Chondrocyte (in vitro differentiated cells): ENCODE data around the gene FTO. TPM values are rescaled to one million over a fixed set of nuclear protein-coding genes. Genes with fewer than 3 reads are reported as not detected.

Experiments
- DNase-seq: peaks from one replicate; pipeline ENCODE4 v3.0.0; 2021; ENCODE audit warnings: mixed read lengths, low spot score
- H3K27ac Mint-ChIP-seq: one replicate; pipeline ENCODE4 v1.8.0; 2021; ENCODE audit warnings: mild to moderate bottlenecking, moderate library complexity, mixed read lengths; ENCODE audit not compliant: unreplicated experiment
- H3K27me3 Mint-ChIP-seq: 2 replicates; pipeline ENCODE4 v1.8.0; 2021; ENCODE audit warnings: low read depth, mixed read lengths
- H3K36me3 Mint-ChIP-seq: 2 replicates; pipeline ENCODE4 v1.8.0; 2021; ENCODE audit warnings: low read depth, mixed read lengths
- H3K4me1 Mint-ChIP-seq: 2 replicates; pipeline ENCODE4 v1.8.0; 2021; ENCODE audit warnings: low read depth, mild to moderate bottlenecking, mixed read lengths
- H3K4me3 Mint-ChIP-seq: one replicate; pipeline ENCODE4 v1.8.0; 2021; ENCODE audit warnings: mild to moderate bottlenecking, moderate library complexity, mixed read lengths; ENCODE audit not compliant: unreplicated experiment
- H3K9me3 Mint-ChIP-seq: 2 replicates; pipeline ENCODE4 v1.8.0; 2021; ENCODE audit warnings: low read depth, mixed read lengths
- CTCF ChIP-seq: fragments of 200-600 bp; sonication (generic); IDR thresholded peaks from 2 replicates; pipeline ENCODE4 v1.5.0; 2021; ENCODE audit warnings: antibody characterized with exemption, mild to moderate bottlenecking, moderate library complexity
- total RNA-seq: library from RNA; stranded (reverse); gene quantifications from 3 replicates; pipeline ENCODE4 v1.2.1, GENCODE V29; 2021

FTO gene
- total RNA-seq, 1 donor from 2014 or later = 85.7 TPM

DNA sequence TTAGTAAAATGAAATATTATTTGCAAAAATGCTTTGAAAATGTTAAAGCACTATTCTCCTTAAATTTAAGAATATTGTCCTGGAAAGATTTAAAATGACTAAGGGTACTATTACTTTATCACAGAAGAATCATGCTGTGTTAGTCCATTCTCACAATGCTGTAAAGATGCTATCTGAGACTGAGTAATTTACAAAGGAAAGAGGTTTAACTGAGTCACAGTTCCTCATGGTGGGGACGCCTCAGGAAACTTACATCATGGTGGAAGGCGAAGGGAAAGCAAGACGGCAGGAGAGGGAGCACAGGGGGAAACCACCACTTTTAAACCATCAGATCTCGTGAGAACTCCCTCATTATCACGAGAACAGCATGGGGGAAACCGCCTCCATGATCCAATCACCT lies 337.0 kb downstream of the FTO start:
- H3K4me1 Mint-ChIP-seq = no peaks in the 10 kb centered on the region
- H3K27me3 Mint-ChIP-seq = no peaks in the 10 kb centered on the region
- TF ChIP-seq CTCF = no peak
- H3K27ac Mint-ChIP-seq = no peak overlapping the region
- peaks cover 5% of the 10 kb centered on the region for H3K9me3 Mint-ChIP-seq
- DNase-seq = no peak
- peaks cover 7% of the 10 kb centered on the region for H3K36me3 Mint-ChIP-seq
- no peak overlapping the region for H3K4me3 Mint-ChIP-seq

- Mint-ChIP-seq H3K9me3 (no peaks in the 10 kb centered on the region), H3K27ac (no peak overlapping the region), H3K27me3 (no peaks in the 10 kb centered on the region), H3K4me1 (peaks cover 11% of the 10 kb centered on the region), H3K4me3 (no peak overlapping the region), H3K36me3 (peaks cover 1% of the 10 kb centered on the region)
- no peak for DNase-seq
- TF ChIP-seq CTCF = no peak
These were observed 344.9 kb downstream of the FTO start for GRCh38 chr16:54048586-54049495.

- no peak for TF ChIP-seq CTCF
- DNase-seq = no peak
- Mint-ChIP-seq H3K36me3 (peaks cover 1% of the 10 kb centered on the region), H3K4me1 (peaks cover 11% of the 10 kb centered on the region), H3K9me3 (no peaks in the 10 kb centered on the region), H3K27ac (no peak overlapping the region), H3K27me3 (no peaks in the 10 kb centered on the region), H3K4me3 (no peak overlapping the region)
These were observed 345.9 kb downstream of the FTO start for GRCh38 chr16:54049591-54050458.

DNA sequence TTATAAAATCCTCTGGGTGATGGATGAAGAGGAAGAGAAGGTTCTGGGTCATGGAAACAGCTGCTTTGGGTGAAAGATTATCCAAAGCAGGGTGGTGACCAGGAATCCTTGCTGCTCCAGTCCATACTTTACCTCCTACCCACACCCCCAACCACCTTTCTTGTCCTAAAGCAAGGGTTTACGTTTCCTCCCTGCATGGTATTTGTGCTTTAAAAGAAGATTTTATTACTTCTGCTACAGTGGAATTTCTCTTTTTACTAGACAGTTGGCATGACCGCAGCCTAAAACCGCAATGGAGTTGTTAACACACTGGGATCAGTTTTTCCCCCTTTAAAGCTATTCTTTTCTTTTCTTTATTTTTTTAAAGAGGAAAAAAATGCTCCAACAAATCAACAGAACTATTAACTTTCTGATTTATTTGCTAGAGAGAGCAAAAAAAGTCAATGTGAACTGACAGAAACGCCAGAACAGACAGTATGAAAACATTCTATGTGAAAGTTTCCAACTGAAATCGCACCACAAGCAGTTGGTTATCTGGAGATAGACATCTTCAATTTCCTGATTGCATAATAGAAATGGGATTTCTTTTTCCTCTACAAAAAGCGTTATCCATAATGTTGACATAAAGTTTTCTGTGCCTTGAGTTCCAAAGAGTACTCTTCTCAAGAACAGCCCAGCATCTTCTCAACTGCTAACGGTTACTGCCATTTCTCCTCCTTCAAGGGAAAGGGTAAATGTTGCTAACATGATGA lies 346.7 kb downstream of the FTO start:
- Mint-ChIP-seq H3K4me1 (peaks cover 11% of the 10 kb centered on the region), H3K27me3 (no peaks in the 10 kb centered on the region), H3K9me3 (no peaks in the 10 kb centered on the region), H3K27ac (no peak overlapping the region), H3K4me3 (no peak overlapping the region), H3K36me3 (peaks cover 1% of the 10 kb centered on the region)
- no peak for DNase-seq
- TF ChIP-seq CTCF = no peak

- H3K27me3 Mint-ChIP-seq = no peaks in the 10 kb centered on the region
- no peaks in the 10 kb centered on the region for H3K9me3 Mint-ChIP-seq
- peaks cover 11% of the 10 kb centered on the region for H3K4me1 Mint-ChIP-seq
- TF ChIP-seq CTCF = no peak
- no peak overlapping the region for H3K4me3 Mint-ChIP-seq
- peaks cover 1% of the 10 kb centered on the region for H3K36me3 Mint-ChIP-seq
- no peak for DNase-seq
- no peak overlapping the region for H3K27ac Mint-ChIP-seq
These were observed 347.9 kb downstream of the FTO start for GRCh38 chr16:54051821-54052220.
